HG03196 (cell line): ENCODE results near the gene TNFSF15.
A peak's percentile ranks its signal among the peaks of the same experiment; 100 is the strongest.

ENCODE experiments used
- ATAC-seq: cut with Tn5 transposase; IDR thresholded peaks from one replicate; pipeline ENCODE4 v1.9.1; 2021; ENCODE audit not compliant: unreplicated experiment

The TNFSF15 gene

DNA sequence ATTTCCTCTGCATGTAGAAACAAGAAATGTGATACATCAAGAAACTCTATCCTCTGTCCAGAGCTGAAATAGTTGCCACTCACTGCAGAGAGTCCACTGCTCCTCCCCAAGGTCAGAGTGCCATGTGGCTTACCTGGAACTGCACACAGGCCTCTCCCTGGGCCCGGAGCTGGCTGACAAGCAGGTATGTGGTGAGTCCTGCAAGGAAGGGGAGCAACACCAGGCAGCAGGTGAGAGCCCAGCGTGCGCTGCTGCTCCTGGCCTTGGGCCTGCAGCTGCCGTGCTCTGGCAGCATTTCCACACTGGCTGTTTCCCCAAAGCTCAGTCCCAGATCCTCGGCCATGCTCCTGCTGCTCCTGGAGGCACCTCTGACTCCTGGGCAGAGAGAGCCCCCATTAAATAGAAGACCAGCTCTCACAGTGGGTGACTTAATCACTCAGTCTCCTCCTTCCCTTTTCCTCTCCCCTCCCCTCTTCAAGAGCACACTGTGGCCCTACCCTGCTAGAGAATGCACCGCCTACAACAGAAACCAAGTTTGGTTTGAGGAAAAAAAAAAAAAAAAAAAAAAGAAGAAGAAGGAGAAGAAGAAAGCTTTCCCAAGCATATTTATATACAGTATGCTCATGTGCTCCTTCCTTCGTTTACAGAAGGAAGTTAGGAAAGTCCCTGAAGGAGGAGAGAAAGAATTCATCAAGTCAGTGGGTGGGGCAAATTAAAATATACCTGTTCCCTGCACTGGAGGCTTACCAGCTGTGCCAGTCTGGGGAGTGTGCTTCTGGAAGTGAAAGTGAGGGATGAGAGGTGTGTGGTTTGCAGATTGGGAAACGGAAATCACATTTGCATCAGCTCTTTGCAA is at the start of gene TNFSF15:
Gene TNFSF15, minus strand, starts transcription at position 370 of the 856 bp plus-strand sequence. Its CDS starts 27 bp downstream, at position 343.
- ATAC-seq, result peak; percentile 93

DNA sequence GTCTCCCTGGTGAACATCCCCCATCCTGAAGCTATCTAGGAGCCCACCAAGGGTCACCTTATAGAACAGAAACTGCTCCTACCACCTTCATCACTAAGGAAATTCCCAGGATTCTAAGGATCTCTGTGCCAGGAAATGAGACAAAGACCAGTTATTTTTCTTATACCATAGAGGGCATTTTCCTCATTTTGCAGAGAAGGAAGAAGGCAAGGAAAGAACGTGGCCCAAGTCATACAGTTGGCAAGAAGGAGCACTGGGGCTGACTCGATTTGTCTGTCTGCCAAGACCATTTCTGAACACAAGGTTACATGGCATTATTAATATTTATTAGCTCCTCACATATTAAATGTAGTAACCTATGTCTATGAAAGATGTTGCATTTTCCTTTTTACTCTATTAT is 49.6 kb upstream of the TNFSF15 start:
- ATAC-seq, result no peak

DNA sequence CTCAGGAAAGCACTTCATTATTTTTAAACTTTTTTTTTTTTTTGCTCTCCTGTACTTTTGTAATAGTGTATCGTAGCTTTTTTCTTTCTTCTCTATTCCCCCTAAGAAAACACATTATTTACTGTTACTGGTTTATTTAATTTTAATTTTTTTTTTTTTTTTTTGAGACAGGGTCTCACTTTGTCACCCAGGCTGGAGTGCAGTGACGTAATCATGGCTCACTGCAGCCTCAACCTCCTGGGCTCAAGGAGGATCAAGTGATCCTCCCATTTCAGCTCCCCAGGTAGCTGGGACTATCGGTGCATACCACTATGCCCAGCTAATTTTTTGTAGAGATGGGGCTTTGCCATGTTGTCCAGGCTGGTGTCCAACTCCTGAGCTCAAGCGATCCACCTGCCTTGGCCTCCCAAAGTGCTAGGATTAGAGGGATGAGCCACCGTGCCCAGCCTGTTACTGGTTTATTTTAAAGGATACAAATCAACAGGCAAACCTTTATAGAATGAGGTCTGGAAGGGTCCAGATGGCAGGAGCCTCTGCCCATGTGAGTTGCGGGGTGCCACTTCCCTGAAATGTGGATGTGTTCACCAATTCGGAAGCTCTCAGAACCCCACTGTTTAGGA is 49.0 kb upstream of the TNFSF15 start:
- ATAC-seq, result no peak

DNA sequence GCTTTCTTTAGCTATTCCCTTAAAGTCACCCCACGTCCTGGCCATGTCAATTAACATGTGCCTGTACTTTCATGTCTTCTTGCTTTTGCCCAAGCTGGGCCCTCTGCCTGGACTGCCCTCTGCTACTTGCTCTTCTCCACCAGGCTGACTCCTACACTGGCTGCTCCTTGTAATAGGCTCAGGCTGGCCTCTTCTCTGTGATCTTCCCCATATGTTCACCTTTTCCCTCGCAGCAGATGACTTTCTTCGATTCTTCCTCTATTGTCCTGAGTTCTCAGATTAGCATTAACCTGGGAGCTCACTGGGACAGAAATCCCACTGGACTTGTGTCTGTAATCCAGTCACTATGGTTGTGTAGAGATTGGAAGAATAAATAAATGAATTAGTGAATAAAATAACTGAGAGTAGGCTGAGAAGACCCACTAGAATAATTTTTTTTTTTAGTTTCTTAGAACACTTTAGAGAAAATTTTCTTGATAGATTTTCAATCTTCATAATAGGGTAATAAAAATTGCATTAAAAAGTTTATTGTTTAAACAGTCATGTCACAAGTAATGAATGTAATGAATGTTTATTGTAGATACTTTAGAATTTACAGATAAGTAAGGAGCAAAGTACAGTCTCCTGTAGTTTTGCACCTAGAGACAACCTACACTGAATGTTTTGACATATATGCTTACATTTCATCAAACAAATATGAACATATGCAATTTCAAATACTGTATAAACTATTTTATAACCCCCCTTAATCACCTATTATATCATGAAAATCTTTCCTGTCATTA is 47.4 kb upstream of the TNFSF15 start:
- no peak for ATAC-seq

DNA sequence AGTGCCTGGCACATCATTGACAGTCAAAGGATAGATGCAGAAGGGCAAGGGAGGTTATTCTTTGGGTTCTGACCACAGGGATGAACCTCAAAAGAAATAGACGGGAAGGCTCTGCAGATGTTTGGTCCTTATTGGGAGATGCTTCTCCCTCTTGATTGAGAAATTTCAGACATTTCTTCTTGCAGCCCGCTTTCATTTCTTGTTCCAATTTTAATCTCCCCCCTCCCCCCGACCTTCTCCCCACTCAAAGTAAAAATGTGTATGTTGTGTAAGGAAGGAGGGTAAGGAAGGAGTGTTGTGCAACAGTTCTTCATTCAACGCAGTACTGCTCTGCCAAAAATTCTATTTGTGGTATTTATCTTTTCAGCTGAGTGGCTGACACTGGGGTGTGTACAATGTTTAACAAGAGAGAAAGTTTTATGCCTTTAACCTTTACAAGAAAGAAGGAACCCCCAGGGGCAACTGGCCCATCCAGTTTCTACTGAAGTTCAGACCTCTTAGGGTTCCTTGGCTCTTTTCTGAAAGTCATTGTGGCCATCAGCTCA is 46.3 kb upstream of the TNFSF15 start:
- ATAC-seq, result no peak

DNA sequence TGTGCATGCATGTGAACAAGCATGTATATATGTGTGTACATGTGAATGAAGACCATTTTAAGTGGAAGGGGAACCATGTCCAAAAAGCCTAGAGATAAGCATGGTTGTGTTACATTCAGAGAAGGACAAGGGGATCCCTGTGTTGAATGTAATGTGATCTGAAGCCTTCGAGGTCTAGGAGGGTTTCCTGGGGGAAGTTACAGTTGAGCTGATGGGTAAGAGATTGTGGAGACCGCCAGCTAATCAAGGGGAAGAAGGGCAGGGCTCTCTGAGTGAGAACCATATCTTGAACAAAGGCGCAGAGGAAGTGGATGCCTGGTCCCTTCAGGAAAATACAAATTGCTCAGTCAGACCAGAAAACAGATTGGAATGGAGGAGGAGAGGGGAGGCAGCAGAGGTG is 45.5 kb upstream of the TNFSF15 start:
- ATAC-seq, result no peak

DNA sequence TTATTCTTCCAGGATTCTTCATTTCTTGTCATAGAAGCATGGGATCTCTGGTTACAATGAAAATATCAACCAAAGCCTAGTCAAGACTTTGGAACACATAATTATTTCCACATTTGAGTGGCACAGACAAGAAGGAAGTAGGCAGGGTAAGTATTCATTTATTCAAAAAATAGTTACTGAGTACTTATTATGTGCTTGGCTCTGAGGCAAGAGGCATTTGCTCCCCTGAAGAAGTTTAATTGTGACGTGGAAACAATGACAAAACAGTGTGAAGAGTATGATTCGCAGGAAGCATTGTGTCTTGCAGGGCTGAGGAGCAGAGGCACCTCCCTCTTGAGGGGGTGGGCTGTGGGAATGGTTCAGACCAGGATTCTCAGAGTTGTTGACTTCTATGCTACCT is 45.0 kb upstream of the TNFSF15 start:
- no peak for ATAC-seq

DNA sequence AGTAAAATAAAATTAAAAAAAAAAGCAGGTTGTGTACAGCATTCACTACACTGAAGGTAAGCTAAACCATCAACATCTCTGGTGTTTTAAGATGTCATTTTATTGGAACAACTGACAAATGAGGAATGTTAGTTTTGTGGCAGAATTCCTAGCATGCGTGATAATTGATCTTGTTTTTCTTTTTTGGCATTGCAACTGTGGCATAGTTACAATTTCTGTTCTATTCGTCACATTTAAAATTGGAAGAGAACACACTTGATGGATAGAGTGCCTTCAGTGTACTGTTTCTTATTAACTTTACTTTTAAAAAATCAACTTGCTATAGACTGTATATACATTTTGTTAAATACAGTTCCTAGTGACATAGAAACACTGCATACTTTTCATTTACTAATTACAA is 43.6 kb upstream of the TNFSF15 start:
- ATAC-seq, result no peak

DNA sequence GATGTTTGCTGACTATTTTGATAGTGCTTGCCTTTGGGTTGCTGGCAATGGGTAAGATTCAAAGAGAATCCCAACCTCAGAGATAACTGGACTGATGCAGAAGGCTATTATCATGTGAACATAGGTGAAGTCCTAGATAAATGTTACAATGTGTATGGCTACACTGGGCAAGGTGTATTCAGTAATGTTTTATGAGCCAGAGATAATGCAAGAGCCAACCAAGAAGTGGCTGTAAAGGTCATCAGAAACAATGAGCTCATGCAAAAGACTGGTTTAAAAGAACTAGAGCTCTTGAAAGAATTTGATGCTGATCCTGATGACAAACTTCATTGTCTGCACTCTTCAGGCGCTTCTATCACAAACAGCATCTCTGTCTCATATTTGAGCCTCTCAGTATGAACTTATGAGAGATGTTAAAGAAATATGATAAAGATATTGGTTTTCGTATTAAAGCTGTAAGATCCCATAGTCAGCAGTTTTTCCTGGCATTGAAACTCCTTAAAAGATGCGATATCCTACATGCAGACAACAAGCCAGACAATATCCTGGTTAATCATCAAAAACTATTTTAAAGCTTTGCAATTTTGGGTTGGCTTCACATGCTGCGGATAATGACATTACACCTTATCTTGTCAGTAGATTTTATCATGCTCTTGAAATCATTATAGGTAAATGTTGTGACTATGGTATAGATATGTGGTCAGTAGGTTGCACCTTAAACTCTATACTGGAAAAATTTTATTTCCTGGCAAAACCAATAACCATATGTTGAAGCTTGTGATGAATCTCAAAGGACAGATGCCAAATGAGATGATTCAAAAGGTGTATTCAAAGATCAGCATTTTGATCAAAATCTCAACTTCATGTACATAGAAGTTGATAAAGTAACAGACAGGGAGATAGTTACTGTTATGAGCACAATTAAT is 41.9 kb upstream of the TNFSF15 start:
- no peak for ATAC-seq

DNA sequence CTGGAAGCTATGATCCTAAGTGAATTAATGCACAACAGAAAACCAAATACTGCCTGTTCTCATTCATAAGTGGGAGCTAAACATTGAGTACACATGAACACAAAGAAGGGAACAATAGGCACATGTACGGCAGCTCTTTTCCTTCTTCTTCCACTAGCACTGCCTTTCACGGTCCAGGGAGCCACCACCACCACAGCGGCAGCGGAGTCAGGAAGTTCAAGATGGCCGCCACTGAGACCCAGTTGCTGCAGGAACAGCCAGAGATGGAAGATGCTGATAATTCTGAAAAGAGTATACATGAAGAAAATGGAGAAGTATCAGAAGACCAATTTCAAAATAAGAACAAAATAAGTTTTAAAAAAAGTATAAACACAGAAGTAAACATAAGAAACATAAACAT is 39.5 kb upstream of the TNFSF15 start:
- ATAC-seq, result no peak

DNA sequence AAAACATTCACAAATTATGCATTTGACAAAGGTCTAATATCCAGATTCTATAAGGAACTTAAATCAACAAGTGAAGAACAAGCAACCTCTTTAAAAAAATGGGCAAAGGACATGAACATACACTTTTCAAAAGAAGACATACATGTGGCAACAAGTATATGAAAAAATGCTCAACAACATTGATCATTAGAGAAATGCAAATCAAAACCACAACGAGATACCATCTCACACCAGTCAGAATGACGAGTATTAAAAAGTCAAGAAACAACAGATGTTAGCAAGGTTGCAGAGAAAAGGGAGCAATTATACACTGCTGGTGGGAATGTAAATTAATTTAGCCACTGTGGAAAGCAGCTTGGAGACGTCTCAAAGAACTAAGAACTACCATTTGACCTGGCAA is 38.9 kb upstream of the TNFSF15 start:
- no peak for ATAC-seq

DNA sequence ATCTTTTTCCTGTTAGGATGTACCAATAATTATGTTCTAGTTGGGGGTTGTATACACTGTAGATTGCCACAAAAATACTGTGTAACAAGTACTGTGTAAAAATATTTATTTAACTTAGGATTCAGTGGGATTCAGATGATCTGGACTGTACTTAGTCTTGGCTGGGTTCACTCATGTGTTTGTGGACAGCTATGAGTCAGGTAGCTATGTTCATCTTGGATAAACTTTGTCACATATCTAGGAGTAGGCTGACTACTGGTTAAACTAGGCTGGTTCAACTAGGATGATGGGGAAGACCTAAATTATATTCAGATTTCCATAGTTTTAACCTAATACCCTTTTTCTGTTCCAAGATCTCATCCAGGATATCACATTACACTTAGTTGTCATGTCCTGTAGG is 32.1 kb upstream of the TNFSF15 start:
- ATAC-seq, result no peak

DNA sequence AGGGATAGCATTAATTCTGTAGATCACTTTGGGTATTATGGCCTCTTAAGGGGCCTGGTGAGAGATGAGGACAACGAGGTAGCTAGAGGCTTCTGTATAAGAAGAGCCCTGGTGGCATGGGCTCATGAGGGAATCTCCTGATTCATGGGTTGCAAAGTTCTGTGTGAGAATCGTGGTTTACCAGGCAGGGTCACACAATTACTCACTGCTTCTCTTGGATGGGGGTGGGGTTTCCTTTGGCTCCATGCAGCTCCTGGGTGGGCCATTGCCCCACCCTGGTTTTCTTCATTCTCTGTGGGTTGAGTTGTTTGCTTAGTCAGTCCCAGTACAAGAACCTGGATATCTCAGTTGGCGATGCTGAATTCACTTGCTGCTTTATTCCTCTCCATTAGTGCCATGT is 30.9 kb upstream of the TNFSF15 start:
- no peak for ATAC-seq

DNA sequence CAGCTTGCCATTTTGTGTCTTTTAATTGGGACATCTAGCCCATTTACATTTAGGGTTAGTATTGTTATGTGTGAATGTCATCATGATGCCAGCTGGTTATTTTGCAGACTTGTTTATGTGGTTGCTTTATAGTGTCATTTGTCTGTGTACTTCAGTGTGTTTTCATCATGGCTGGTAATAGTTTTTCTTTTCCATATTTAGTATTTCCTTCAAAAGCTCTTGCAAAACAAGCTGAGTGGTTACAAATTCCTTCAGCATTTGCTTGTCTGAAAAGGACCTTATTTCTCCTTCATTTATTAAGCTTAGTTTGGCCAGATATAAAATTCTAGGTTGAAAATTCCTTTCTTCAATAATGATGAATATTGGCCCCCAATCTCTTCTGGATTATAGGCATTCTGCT is 28.5 kb upstream of the TNFSF15 start:
- ATAC-seq, result no peak

DNA sequence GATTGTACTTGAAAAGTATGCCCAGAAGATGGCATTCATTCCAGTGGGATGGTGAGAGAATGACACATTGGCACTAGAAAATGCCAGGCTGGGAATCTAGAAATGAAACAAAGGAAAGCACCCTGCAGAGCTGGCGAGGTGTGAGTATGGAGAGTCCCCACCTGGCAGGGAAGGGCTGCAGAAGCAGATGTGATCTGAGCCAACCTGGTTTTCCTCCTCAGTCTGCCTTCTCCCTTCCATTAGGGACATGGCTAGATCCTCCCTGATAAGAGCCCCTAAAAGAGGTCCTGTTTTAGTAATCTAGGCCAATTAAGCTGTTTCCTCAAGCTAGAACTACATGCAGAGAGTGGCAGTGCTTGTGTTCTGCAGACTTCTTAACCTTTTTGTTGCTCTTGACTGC is 24.7 kb upstream of the TNFSF15 start:
- no peak for ATAC-seq

DNA sequence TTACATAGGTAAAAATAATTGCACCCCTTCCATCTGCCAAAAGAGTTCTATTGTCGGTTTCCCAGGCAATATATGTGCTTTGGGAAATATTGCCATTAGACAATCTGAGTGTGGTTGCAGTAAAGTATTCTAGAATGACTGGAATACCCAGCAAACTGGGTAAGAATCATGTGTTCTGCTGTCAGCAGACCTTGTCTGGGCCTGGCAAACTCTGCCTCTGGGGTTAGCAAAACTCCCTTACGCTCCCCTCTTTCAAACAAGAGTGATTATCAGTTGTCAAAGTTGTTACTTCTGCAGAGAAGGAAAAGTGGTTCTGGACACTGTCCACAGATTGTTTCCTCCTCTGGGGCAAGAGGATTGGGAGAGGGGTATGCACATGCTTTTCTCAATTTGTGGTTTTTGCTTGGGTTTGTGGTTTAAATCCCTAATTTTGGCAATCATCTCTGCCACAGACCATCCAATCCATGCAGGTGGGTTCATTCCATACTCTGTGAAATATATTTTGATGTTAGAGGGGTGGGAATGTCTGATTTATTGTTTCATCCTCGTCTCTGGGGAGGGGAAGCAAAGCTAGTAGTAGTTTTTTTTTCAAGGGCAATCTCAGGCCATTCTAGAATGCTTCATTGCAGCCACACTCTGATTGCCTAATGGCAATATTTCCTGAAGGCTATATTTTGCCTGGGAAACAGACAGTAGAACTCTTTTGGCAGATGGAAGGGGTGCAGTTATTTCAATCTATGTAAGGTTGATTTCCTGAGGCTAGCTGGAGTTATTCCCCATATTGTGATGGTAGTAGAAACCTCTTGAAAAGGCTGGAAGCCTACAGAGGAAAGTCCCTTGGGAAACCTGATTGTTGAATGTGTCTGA is 24.0 kb upstream of the TNFSF15 start:
- no peak for ATAC-seq

DNA sequence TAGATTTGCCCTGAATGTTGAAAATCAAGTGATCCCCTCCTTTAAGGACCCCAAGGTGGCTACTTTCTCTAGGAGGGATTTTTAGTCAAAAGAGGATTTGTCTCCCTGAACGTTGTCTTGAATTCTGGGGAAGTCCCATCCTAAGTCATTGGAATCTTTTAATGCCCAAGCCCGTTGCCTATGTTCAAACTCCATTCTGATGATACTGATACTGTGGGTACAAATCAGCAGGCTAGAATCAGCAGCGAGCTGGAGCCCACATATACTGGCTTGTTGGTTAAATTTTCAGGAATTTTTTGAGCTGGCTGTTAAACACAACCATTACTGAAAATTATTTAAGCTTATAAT is 22.4 kb upstream of the TNFSF15 start:
- ATAC-seq, result no peak

DNA sequence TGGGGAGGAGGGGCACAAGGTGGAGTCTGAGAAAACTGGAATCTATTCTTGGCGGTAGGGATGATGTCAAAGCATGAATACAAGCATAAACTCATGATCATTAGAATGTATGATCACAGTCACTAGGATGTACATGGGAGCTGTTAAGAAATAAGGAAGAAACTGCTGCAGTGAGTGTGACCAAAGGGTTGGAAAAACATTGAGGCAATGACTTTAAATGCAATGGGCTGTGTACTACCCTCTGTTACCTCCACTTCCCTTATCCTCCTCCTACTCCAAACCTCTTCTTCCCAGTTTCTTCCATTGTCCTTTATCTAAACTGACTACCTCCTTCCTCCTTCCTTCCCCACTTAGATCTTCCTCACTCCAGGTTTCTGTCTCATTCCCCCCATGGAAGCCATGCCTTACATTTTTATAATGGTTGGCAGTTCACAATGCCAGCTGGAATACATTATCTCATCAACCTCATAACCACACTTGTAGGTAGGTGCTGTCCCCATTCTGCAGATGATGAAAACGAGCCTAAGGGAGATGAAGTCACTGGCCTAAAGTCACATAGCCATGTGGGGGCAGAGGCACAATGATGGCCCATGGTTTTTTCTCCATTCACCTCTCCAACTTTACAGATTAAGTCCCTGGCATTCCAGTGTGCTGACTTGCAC is 21.9 kb upstream of the TNFSF15 start:
- no peak for ATAC-seq

DNA sequence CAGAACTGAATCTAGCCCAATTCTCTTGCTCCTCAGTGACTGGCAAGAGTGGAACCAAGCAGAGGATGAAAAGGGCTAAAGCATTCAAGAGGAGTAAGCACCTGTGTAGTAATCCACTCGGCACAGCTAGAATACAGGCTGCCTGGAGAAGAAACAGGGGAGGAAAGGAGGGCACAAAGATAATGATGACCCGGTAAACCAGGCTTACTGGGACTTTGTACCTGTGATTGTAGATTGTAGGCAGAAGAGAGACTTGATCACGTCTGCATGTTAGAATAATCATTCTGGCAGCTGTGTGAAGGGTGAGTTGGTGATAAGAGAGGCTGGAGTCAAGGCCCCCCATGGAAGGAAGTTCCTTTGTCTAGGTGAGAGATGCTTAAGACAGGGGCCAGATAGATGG is 20.6 kb upstream of the TNFSF15 start:
- ATAC-seq, result no peak
